ENCODE data around the gene SND1. TPM values are rescaled to one million over a fixed set of nuclear protein-coding genes. Genes with fewer than 3 reads are reported as not detected.

SND1 gene
- total and polyA plus RNA-seq, 10 of the 15 experiments (the other 5 are each of a cell fraction or from before 2014, with no cell fraction given): 52.4 to 270 (median 146) TPM

GRCh38 chr7:127824682-127825081, 172.7 kb downstream of the SND1 start:
- H3K9me3 ChIP-seq (replicated peaks; ENCODE audit: control insufficient read depth, insufficient read depth, low read length): no peaks in the 10 kb centered on the region
- BruUV-seq (replicated peaks): no TSS peak
- no peaks in the 10 kb centered on the region for H4K20me1 ChIP-seq (ENCODE audit: control insufficient read depth, insufficient read depth)
- DNase-seq (ENCODE audit: low read depth, low spot score): no peak
- no peak for ATAC-seq
- RAD21 ChIA-PET (ENCODE audit: unreplicated experiment): interaction anchor here (1.2 kb wide), 1 partner anchor 32 kb away, joined by 4 read pairs; no protein-coding TSS in a partner anchor
- SMC1A ChIA-PET (ENCODE audit: uncharacterized antibody, unreplicated experiment): interaction anchor here (1.0 kb wide), 1 partner anchor 42 kb away, joined by 3 read pairs; no protein-coding TSS in a partner anchor
- H3K4me3 ChIP-seq: no peak overlapping the region
- POLR2A ChIA-PET: no interaction called here
- intact Hi-C loops (cut with micrococcal nuclease; ENCODE audit: unreplicated experiment) (no loop called here), in situ Hi-C loops (cut with MboI) (no loop called here)
- no peak overlapping the region for H3K4me2 ChIP-seq (ENCODE audit: control insufficient read depth, insufficient read depth)
- no peak for FAIRE-seq
- peaks cover 22% of the 10 kb centered on the region for H3K4me1 ChIP-seq (ENCODE audit: control insufficient read depth, insufficient read depth, low read length)
- no peaks in the 10 kb centered on the region; a peak in 1 of 4 replicates for H3K36me3 ChIP-seq (ENCODE audit: control insufficient read depth in 2 of 2, insufficient read depth in 2 of 2, low read length in 1 of 2)
- H3K27me3 ChIP-seq (replicated peaks in 1 of 2; ENCODE audit: control insufficient read depth in 2 of 2, insufficient read depth in 2 of 2, low read length in 1 of 2): no peaks in the 10 kb centered on the region
- H3K79me2 ChIP-seq (ENCODE audit: control insufficient read depth, insufficient read depth, low read length): peaks cover 25% of the 10 kb centered on the region
- CTCF ChIA-PET: interaction anchor here (0.6 kb wide), 1 partner anchor 20 kb away, joined by 3 read pairs; no protein-coding TSS in a partner anchor
- TF ChIP-seq KLF5 (IDR thresholded peaks at IDR 0.05; ENCODE audit: partially characterized antibody) (no peak), MAX (IDR thresholded peaks at IDR 0.05; ENCODE audit: low read depth, low read length) (no peak), RAD51 (IDR thresholded peaks at IDR 0.05) (no peak), ETV6 (conservative IDR thresholded peaks at IDR 0.05 in 1 of 2, IDR thresholded peaks at IDR 0.05 in 1 of 2; ENCODE audit: borderline replicate concordance in 1 of 2, low read depth in 1 of 2) (no peak), MYC (IDR thresholded peaks at IDR 0.05; ENCODE audit: insufficient read depth, insufficient read length, insufficient replicate concordance, low read length, severe bottlenecking) (no peak), HDAC2 (IDR thresholded peaks at IDR 0.05) (no peak), RCOR1 (conservative IDR thresholded peaks at IDR 0.05; ENCODE audit: low read depth, low read length) (no peak), SKIL (IDR thresholded peaks at IDR 0.05; ENCODE audit: low read depth, poor library complexity, severe bottlenecking) (no peak), STAT1 (conservative IDR thresholded peaks at IDR 0.05) (no peak), ZNF384 (IDR thresholded peaks at IDR 0.05; ENCODE audit: borderline replicate concordance, low read depth, low read length) (no peak), EP300 (IDR thresholded peaks at IDR 0.05; ENCODE audit: borderline replicate concordance in 1 of 2, control insufficient read depth in 1 of 2, low read depth in 2 of 2, low read length in 2 of 2) (no peak), ATF3 (IDR thresholded peaks at IDR 0.05; ENCODE audit: borderline replicate concordance, extremely low read depth, low read depth, low read length) (no peak), NKRF (conservative IDR thresholded peaks at IDR 0.05) (no peak), ZNF274 (IDR thresholded peaks at IDR 0.05; ENCODE audit: insufficient read depth, insufficient read length) (no peak)
- no peak overlapping the region for H3K9ac ChIP-seq (ENCODE audit: control insufficient read depth, insufficient read depth, low read length)
- no peak overlapping the region for H3K27ac ChIP-seq (ENCODE audit: control insufficient read depth, insufficient read depth)
- H2AFZ ChIP-seq (ENCODE audit: control insufficient read depth, low read depth, low read length): no peak overlapping the region
- 100% methylated on average over 1 of the region's 1 CpG for WGBS (ENCODE audit: insufficient coverage, insufficient replicate concordance, low lambda C conversion rate, missing lambda C conversion rate)

Measured in GM12878 (cell line).